ENCODE data around the gene GPR150.

- TF ChIP-seq CTCF (IDR thresholded peaks at IDR 0.05; ENCODE audit: borderline replicate concordance, extremely low read depth, low read length, poor library complexity, severe bottlenecking) (no peak), EZH2 (IDR thresholded peaks at IDR 0.05; ENCODE audit: borderline replicate concordance, low read depth, low read length, severe bottlenecking) (no peak)
Observed at GRCh38 chr5:95652849-95653248, 33.0 kb downstream of the GPR150 start.

Data from DND-41 (cell line).